AG20443 (cell line): Measurements from ENCODE around the gene CLEC4M.
"Not testable (repeated sequence)": the region's sequence is repeated elsewhere in the genome, so short reads cannot be mapped to it uniquely, and the experiment has no call there.

Source experiments
- DNase-seq: peaks from one replicate; pipeline ENCODE4 v3.0.0; 2012; ENCODE audit warnings: low spot score, mixed read lengths

CLEC4M gene

DNA sequence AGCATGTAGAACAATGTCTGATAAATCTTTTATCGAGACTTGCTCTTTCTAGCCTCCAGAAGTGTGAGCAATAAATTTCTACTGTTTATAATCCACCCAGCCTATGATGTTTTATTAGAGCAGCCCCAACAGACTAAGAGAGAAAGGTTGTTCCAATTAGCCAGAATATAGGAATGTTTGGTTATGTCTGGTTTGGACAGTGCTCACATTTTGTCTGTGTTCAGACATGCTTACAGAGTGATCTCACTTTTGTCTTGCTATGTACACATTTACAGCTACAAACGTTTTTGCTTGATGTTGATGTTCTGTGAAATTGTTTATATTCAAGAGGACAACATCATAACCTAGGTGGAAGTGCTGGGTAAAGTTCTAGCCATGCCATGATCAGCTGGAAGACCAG is 48.9 kb downstream of the CLEC4M start:
- no peak for DNase-seq

DNA sequence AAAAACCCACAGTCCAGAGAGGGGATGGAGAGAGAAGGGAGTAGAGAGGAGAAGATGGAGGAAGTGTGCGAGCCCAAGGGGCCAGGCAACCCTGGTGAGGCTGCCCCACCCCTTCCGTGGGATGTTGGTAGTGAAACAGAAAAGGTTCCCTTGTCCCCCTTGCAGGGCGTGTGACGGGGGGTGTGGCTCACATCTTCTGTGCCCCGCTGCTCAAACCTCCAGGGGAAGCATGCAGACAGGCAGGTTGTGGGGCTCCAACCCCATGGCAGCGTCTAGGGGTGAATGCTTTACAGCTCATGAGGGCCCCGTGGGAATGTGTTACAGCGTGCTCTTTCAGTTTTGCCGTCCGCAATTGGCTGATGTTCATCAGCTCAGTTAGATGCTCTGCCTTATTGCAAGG is 52.3 kb downstream of the CLEC4M start:
- DNase-seq, result no peak

DNA sequence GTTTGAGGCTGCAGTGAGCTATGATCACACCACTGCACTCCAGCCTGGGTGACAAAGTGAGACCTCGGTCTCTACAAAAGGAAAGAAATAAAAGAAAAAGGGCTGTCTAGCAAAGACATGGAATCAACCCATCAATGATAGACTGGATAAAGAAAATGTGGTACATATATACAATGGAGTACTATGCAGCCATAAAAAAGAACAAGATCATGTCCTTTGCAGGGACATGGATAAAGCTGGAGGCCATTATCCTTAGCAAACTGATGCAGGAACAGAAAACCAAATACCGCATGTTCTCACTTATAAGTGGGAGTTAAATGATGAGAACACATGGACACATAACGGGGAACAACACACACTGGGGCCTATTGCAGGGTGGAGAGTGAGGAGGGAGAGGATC is 53.0 kb downstream of the CLEC4M start:
- not testable (repeated sequence) for DNase-seq

DNA sequence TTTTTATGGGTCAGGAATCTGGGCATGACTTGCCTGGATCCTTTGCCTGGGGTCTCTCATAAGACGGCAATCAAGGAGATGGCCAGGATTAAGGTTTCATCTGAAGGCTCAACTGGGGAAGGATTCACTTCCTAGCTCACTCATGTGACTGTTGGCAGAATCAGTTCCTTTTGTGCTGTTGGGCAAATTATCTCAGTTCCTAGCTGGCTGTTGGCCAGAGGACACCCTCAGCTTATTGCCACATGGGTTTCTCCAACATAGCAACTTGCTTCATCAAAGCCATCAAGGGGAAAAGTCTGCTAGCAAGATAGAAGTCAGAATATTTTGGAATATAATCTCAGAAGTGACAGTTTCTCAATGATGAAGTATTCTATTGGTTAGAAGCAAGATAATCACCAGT is 54.8 kb downstream of the CLEC4M start:
- DNase-seq, result no peak

DNA sequence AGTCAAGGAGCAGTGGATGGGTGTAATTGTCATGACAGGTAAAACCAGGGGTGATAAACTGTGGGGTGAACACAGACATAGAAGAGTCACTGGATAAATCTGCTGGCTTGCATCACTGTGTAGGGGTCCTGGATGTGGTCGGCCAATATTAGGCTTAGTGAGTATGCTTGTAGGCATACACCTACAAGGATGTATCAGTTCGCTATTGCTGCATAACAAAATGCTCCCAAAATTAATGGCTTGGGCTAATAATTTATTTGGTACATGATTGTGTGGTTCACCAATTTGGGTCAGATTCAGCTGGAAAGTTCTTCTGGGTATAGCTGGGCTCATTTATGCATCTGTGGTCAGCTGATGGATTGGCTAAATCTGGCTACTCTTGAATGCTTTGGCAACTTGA is 55.8 kb downstream of the CLEC4M start:
- no peak for DNase-seq
